ENCODE results near the gene BCLAF1. TPM values are rescaled to one million over a fixed set of nuclear protein-coding genes. Genes with fewer than 3 reads are reported as not detected.

The BCLAF1 gene
- total RNA-seq (2022; extraction: Qiagen RNA extraction; ENCODE audit: low read depth): 60.9 to 95.2 TPM (median 84.7 TPM) in 5 replicates

GRCh38 chr6:136289579-136290409 lies at the start of gene BCLAF1:
TSS of gene BCLAF1 (minus strand) at chr6:136289846. CDS start at chr6:136279866, 9,980 bp downstream.

GRCh38 chr6:136249811-136250685 lies 39.6 kb downstream of the BCLAF1 start, which contains the start of gene MTFR2:
TSS of gene MTFR2 (minus strand) at chr6:136250311. CDS start at chr6:136249099, 1,212 bp downstream.

Other genes starting within 250 kb of the BCLAF1 start
- 11.0 to 14.2 TPM (median 13.0 TPM) in 5 replicates for gene MTFR2, start 39.5 kb downstream of the BCLAF1 start, total RNA-seq (2022; extraction: Qiagen RNA extraction; ENCODE audit: low read depth)